ENCODE data around the gene LSAMP.

LSAMP gene

GRCh38 chr3:116322750-116323375, 122.4 kb downstream of the LSAMP start:
- Histone ChIP-seq H3K9me3 (ENCODE audit: severe bottlenecking) (no peaks in the 10 kb centered on the region), H3K4me1 (ENCODE audit: insufficient read depth, poor library complexity, severe bottlenecking) (no peaks in the 10 kb centered on the region), H3K4me3 (ENCODE audit: severe bottlenecking) (no peak overlapping the region), H3K27ac (ENCODE audit: poor library complexity, severe bottlenecking) (no peak overlapping the region), H3K27me3 (ENCODE audit: insufficient read depth, poor library complexity, severe bottlenecking) (peaks cover 7% of the 10 kb centered on the region), H3K36me3 (ENCODE audit: low read depth) (no peaks in the 10 kb centered on the region)
- DNase-seq (ENCODE audit: low spot score) (no peak), ATAC-seq (ENCODE audit: low read depth) (no peak)
- TF ChIP-seq CTCF (IDR thresholded peaks at IDR 0.05; ENCODE audit: poor library complexity, severe bottlenecking), result no peak

GRCh38 chr3:116318370-116318769, 126.9 kb downstream of the LSAMP start:
- Histone ChIP-seq H3K9me3 (ENCODE audit: severe bottlenecking) (no peaks in the 10 kb centered on the region), H3K4me3 (ENCODE audit: severe bottlenecking) (no peak overlapping the region), H3K27me3 (ENCODE audit: insufficient read depth, poor library complexity, severe bottlenecking) (no peaks in the 10 kb centered on the region), H3K4me1 (ENCODE audit: insufficient read depth, poor library complexity, severe bottlenecking) (no peaks in the 10 kb centered on the region), H3K36me3 (ENCODE audit: low read depth) (no peaks in the 10 kb centered on the region), H3K27ac (ENCODE audit: poor library complexity, severe bottlenecking) (no peak overlapping the region)
- ATAC-seq (ENCODE audit: low read depth) (no peak), DNase-seq (ENCODE audit: low spot score) (no peak)
- no peak for TF ChIP-seq CTCF (IDR thresholded peaks at IDR 0.05; ENCODE audit: poor library complexity, severe bottlenecking)

- Histone ChIP-seq H3K27me3 (ENCODE audit: insufficient read depth, poor library complexity, severe bottlenecking) (no peaks in the 10 kb centered on the region), H3K4me3 (ENCODE audit: severe bottlenecking) (no peak overlapping the region), H3K36me3 (ENCODE audit: low read depth) (no peaks in the 10 kb centered on the region), H3K9me3 (ENCODE audit: severe bottlenecking) (no peaks in the 10 kb centered on the region), H3K27ac (ENCODE audit: poor library complexity, severe bottlenecking) (no peak overlapping the region), H3K4me1 (ENCODE audit: insufficient read depth, poor library complexity, severe bottlenecking) (no peaks in the 10 kb centered on the region)
- no peak for TF ChIP-seq CTCF (IDR thresholded peaks at IDR 0.05; ENCODE audit: poor library complexity, severe bottlenecking)
- no peak for DNase-seq (ENCODE audit: low spot score)
- ATAC-seq (ENCODE audit: low read depth), result no peak
Observed at GRCh38 chr3:116316771-116317170, 128.5 kb downstream of the LSAMP start.

- no peak overlapping the region for H3K4me3 ChIP-seq (ENCODE audit: severe bottlenecking)
- no peak for ATAC-seq (ENCODE audit: low read depth)
- H3K9me3 ChIP-seq (ENCODE audit: severe bottlenecking), result no peaks in the 10 kb centered on the region
- DNase-seq (ENCODE audit: low spot score), result no peak
- no peak for TF ChIP-seq CTCF (IDR thresholded peaks at IDR 0.05; ENCODE audit: poor library complexity, severe bottlenecking)
- no peaks in the 10 kb centered on the region for H3K27me3 ChIP-seq (ENCODE audit: insufficient read depth, poor library complexity, severe bottlenecking)
- no peak overlapping the region for H3K27ac ChIP-seq (ENCODE audit: poor library complexity, severe bottlenecking)
- no peaks in the 10 kb centered on the region for H3K36me3 ChIP-seq (ENCODE audit: low read depth)
- no peaks in the 10 kb centered on the region for H3K4me1 ChIP-seq (ENCODE audit: insufficient read depth, poor library complexity, severe bottlenecking)
Observed at GRCh38 chr3:116314476-116314875, 130.8 kb downstream of the LSAMP start.

GRCh38 chr3:116306720-116307119, 138.6 kb downstream of the LSAMP start:
- no peaks in the 10 kb centered on the region for H3K36me3 ChIP-seq (ENCODE audit: low read depth)
- no peaks in the 10 kb centered on the region for H3K4me1 ChIP-seq (ENCODE audit: insufficient read depth, poor library complexity, severe bottlenecking)
- no peak overlapping the region for H3K4me3 ChIP-seq (ENCODE audit: severe bottlenecking)
- no peak for TF ChIP-seq CTCF (IDR thresholded peaks at IDR 0.05; ENCODE audit: poor library complexity, severe bottlenecking)
- ATAC-seq (ENCODE audit: low read depth) (no peak), DNase-seq (ENCODE audit: low spot score) (no peak)
- H3K27ac ChIP-seq (ENCODE audit: poor library complexity, severe bottlenecking), result no peak overlapping the region
- no peaks in the 10 kb centered on the region for H3K9me3 ChIP-seq (ENCODE audit: severe bottlenecking)
- peaks cover 7% of the 10 kb centered on the region for H3K27me3 ChIP-seq (ENCODE audit: insufficient read depth, poor library complexity, severe bottlenecking)

All from RWPE2 (cell line).